ENCODE data around the gene FERMT1. TPM values are rescaled to one million over a fixed set of nuclear protein-coding genes. Genes with fewer than 3 reads are reported as not detected.
A peak's percentile ranks its signal among the peaks of the same experiment; 100 is the strongest.

FERMT1 gene
- total RNA-seq, 1 donor from 2014 or later = 1.4 TPM

GRCh38 chr20:6123649-6124014, 802 bp upstream of the FERMT1 start:
- no peak for TF ChIP-seq CTCF (IDR thresholded peaks at IDR 0.05)
- intact Hi-C loops (cut with DNase I) = no loop called here
- Histone ChIP-seq H3K4me3 (no peak overlapping the region), H3K9me3 (no peaks in the 10 kb centered on the region), H3K27me3 (ENCODE audit: low read depth) (peaks cover 8% of the 10 kb centered on the region), H3K36me3 (no peaks in the 10 kb centered on the region), H3K27ac (peak overlapping the region; percentile 36), H3K4me1 (peaks cover 19% of the 10 kb centered on the region)
- DNase-seq (no peak), ATAC-seq (no peak)

GRCh38 chr20:6122111-6122872, 538 bp downstream of the FERMT1 start:
- no peak for DNase-seq
- ATAC-seq = peak; percentile 69 to 70
- intact Hi-C loops (cut with DNase I) = no loop called here
- TF ChIP-seq CTCF (IDR thresholded peaks at IDR 0.05) = no peak
- Histone ChIP-seq H3K9me3 (no peaks in the 10 kb centered on the region), H3K4me3 (peak overlapping the region; percentile 61), H3K4me1 (peaks cover 19% of the 10 kb centered on the region), H3K27ac (peak overlapping the region; percentile 36), H3K27me3 (ENCODE audit: low read depth) (peaks cover 8% of the 10 kb centered on the region), H3K36me3 (no peaks in the 10 kb centered on the region)

- intact Hi-C loops (cut with DNase I) = no loop called here
- Histone ChIP-seq H3K36me3 (no peaks in the 10 kb centered on the region), H3K9me3 (no peaks in the 10 kb centered on the region), H3K4me1 (peaks cover 19% of the 10 kb centered on the region), H3K4me3 (no peak overlapping the region), H3K27ac (no peak overlapping the region), H3K27me3 (ENCODE audit: low read depth) (peaks cover 8% of the 10 kb centered on the region)
- TF ChIP-seq CTCF (IDR thresholded peaks at IDR 0.05) = no peak
- no peak for DNase-seq
- ATAC-seq = no peak
Measured at GRCh38 chr20:6121504-6121903, 1.3 kb downstream of the FERMT1 start.

GRCh38 chr20:6120491-6120988, 2.3 kb downstream of the FERMT1 start:
- ATAC-seq (no peak), DNase-seq (no peak)
- no peaks in the 10 kb centered on the region for H3K36me3 ChIP-seq
- no peak for TF ChIP-seq CTCF (IDR thresholded peaks at IDR 0.05)
- no peaks in the 10 kb centered on the region for H3K9me3 ChIP-seq
- no peak overlapping the region for H3K4me3 ChIP-seq
- peaks cover 8% of the 10 kb centered on the region for H3K27me3 ChIP-seq (ENCODE audit: low read depth)
- no peak overlapping the region for H3K27ac ChIP-seq
- H3K4me1 ChIP-seq = peaks cover 19% of the 10 kb centered on the region
- intact Hi-C loops (cut with DNase I) = no loop called here

- no peak for TF ChIP-seq CTCF (IDR thresholded peaks at IDR 0.05)
- no peak overlapping the region for H3K27ac ChIP-seq
Measured at GRCh38 chr20:6116758-6117157, 6.1 kb downstream of the FERMT1 start.

More at GRCh38 chr20:6116758-6117157, 6.1 kb downstream of the FERMT1 start:
- no peak overlapping the region for H3K4me3 ChIP-seq
- ATAC-seq (no peak), DNase-seq (no peak)
- no peaks in the 10 kb centered on the region for H3K36me3 ChIP-seq
- H3K4me1 ChIP-seq = no peaks in the 10 kb centered on the region
- intact Hi-C loops (cut with DNase I) = no loop called here
- H3K27me3 ChIP-seq (ENCODE audit: low read depth) = no peaks in the 10 kb centered on the region
- no peaks in the 10 kb centered on the region for H3K9me3 ChIP-seq

Measured in lower lobe of right lung (tissue), 2 donors.